Right ventricle myocardium inferior (tissue), 1 donor: ENCODE results near the gene PLCD1. TPM values are rescaled to one million over a fixed set of nuclear protein-coding genes. Genes with fewer than 3 reads are reported as not detected.
"Not testable (repeated sequence)": the region's sequence is repeated elsewhere in the genome, so short reads cannot be mapped to it uniquely, and the experiment has no call there.

Experiments used
- ATAC-seq: fragments of 200-7000 bp; cut with Tn5 transposase; one replicate; pipeline ENCODE4 v1.9.1; 2020; ENCODE audit warnings: mild to moderate bottlenecking, moderate library complexity
- DNase-seq: peaks from one replicate; pipeline ENCODE4 v3.0.0; 2021; ENCODE audit errors: missing footprints
- intact Hi-C: fragments of 100-400 bp; cut with DNase I; formaldehyde crosslinking; loops from one replicate; pipeline ENCODE4 v1.11.0; 2022
- total RNA-seq: library from RNA; stranded (reverse); fragmentation: NEBNext Ultra II Directional; extraction: Animal tissue kit (Norgen Biotek cat#: 25700); gene quantifications from one replicate; pipeline ENCODE4 v1.2.1, GENCODE V29; 2021
- donor health status: DM: no; HTN: yes; CAD: no; lungs with severe emphysema.

Gene PLCD1
- total RNA-seq, 1 donor from 2014 or later, result 10.7 TPM

- ATAC-seq (peak; percentile 74), DNase-seq (peak; percentile 91)
- intact Hi-C loops, result no loop called here
Observed at GRCh38 chr3:38039101-38039898, 9.9 kb upstream of the PLCD1 start, which contains the start of gene DLEC1. Gene DLEC1, plus strand, starts transcription at chr3:38039208. Its CDS starts 18 bp downstream, at chr3:38039226.

DNA sequence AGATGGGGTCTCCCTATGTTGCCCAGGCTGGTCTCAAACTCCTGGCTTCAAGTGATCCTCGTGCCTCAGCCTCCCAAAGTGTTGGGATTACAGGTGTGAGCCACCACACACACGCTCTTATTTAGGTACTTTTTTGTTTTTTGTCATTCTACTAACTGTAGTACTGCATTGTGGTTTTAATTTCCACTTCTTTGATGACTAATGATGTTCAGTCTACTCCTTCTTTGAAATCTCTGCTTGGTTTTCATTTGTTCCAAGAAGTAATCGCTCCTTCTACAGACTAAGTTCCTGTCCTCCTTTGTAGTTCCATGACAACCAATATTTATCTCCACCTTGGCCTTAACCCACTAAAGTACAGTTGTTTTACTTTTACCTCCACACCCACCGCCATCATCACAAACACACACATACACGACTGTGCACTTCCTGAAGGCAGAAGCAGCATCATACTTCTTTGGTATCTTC is 9.0 kb upstream of the PLCD1 start:
- intact Hi-C loops, result no loop called here
- DNase-seq (no peak), ATAC-seq (no peak)

DNA sequence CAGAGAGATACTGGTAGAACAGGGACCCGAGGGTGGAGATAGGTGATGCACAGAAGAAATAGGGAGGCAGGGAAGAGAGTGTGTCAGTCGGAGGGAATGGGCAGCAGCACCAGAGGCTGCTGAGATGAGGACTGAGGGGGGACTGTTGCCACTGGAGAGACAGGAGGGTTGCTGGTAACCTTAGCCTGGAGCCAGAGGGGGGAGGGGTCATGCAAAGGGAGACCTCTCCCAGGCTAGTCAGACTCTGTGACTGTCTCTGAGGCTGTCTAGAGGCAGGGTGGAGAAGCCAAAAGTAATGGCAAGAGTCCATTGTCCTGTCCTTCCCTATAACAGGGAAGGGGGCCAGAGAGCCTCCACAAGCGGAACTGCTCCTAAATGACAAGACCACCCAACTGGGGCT is 7.5 kb upstream of the PLCD1 start:
- ATAC-seq (no peak), DNase-seq (no peak)
- intact Hi-C loops, result no loop called here

DNA sequence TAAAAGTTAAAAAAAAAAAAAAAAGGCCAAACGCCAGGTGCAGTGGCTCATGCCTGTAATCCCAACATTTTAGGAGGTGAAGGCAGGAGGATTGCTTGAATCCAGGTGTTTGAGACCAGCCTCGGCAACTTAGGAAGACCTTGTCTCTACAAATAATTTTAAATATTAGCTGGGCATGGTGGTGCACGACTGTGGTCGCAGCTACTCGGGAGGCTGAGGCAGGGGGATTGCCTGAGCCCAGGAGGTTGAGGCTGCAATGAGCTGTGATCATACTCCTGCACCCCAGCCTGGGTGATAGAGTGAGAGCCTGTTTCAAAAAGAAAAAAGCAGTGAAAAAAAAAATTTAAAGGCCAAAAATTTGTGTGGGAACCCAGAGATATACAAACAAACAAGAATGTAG is 6.8 kb upstream of the PLCD1 start:
- intact Hi-C loops, result no loop called here
- ATAC-seq (no peak), DNase-seq (no peak)

DNA sequence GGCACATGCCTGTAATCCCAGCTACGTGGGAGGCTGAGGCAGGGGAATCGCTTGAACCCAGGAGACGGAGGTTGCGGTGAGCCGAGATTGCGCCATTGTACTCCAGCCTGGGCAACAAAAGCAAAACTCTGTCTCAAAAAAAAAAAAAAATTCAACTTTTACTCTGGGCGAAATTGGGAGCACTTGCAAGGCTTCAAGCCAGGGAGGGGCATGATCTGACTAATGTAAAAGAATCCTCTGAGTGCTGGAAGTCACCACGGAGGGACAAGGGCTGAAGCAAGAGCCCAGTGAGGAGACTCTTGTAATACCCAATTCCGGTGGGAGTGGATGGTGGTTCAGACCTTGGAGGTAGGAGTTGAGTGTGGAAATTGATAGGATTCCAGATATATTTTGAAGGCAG is 4.9 kb upstream of the PLCD1 start:
- ATAC-seq, intact Hi-C loops, DNase-seq: not testable (repeated sequence)

- ATAC-seq, intact Hi-C loops, DNase-seq: not testable (repeated sequence)
Observed at GRCh38 chr3:38033586-38033985, 4.1 kb upstream of the PLCD1 start.

- ATAC-seq (no peak), DNase-seq (no peak)
- intact Hi-C loops, result no loop called here
Observed at GRCh38 chr3:38032328-38032865, 3.0 kb upstream of the PLCD1 start.

DNA sequence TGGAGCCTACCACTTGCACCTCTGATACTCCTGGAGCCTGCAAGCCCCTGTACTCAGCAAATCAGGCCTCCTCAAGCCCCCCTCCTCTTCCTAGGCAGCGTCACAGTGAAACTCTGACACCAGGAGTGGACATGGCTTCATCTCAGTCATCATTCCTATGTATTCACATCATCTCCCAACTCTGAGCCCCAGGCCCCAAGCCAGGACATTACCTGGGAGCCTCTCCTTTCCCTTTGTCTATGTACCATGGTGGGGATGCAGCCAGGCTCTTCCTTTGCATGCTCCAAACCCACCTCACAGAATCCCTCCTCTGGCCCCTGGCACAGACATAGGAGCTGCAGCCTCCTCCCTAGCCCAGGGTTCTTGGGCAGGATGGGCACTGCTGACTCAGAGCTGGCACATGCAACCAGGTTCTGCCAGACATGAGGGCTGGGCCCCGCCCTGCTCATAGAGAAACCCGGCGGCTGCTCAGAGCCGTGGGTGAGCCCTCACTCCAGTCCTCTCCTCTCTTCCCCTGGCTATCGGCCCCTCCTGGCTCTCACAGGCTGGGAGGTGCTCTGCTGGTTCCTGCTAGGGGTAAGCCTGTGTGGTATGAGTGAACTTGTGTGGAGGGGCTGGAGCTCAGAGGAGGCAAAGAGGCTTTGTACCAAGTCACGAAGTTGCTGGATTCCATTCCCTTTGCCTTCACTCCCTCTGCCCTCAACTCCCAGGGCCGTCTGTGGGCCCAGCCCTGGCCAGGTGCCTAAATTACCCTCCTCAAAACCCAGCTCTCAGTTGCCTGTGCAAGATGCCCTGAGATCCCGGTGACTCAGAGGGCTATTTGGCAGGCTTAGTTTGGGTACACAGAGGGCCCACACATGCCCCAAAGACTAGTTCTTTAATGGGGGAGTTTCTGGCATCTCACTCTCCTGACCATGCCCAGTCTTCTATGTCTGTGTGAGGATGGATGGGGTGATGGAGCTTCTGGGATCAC is 1.9 kb upstream of the PLCD1 start:
- no peak for ATAC-seq
- intact Hi-C loops, result no loop called here
- no peak for DNase-seq

DNA sequence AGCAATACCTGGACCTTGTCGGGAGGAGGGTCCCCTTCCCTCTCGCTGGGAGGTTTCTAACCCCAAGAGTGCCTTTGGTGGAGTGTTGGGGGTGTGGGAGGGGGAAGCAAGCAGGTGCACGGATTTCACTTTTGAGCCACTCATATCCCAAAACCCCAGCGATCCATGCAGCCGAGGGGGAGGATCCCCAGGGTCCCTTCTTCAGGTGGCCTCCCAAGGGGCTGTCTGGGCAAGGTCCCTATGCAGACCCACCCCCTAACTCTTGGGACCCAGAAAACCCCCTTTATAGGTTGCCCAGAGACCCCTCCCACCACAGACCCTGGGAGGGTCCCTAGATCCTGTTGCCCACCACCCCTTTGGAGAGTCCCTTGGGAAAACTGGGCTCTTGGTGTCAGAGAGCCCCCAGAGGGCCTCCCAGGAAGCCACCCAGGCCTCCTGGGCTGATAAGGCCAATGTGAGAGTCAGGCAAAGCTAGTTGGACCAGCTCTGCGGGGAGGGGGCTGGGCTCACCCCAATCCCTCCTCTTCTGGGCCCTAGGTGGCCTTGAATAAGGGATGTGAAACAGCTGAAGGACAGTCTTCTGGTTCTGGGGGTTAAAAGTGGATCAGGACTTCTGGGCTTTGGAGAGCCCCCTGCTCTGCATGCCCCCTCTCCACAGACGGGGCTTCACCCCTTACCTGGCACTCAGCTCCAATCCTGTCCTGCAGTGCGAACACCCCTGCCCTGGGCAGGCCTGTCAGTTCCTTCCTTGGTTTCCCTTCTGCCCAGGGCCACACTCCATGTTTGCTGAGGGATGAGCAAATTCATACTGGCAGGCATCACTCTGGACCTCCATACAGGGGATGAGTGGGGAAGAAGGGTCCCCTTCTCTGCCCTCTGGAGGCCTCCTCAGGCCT is 932 bp upstream of the PLCD1 start:
- DNase-seq (no peak), ATAC-seq (no peak)
- intact Hi-C loops, result no loop called here

GRCh38 chr3:38028621-38029361 is 651 bp downstream of the PLCD1 start:
- DNase-seq, result no peak
- intact Hi-C loops, result no loop called here

DNA sequence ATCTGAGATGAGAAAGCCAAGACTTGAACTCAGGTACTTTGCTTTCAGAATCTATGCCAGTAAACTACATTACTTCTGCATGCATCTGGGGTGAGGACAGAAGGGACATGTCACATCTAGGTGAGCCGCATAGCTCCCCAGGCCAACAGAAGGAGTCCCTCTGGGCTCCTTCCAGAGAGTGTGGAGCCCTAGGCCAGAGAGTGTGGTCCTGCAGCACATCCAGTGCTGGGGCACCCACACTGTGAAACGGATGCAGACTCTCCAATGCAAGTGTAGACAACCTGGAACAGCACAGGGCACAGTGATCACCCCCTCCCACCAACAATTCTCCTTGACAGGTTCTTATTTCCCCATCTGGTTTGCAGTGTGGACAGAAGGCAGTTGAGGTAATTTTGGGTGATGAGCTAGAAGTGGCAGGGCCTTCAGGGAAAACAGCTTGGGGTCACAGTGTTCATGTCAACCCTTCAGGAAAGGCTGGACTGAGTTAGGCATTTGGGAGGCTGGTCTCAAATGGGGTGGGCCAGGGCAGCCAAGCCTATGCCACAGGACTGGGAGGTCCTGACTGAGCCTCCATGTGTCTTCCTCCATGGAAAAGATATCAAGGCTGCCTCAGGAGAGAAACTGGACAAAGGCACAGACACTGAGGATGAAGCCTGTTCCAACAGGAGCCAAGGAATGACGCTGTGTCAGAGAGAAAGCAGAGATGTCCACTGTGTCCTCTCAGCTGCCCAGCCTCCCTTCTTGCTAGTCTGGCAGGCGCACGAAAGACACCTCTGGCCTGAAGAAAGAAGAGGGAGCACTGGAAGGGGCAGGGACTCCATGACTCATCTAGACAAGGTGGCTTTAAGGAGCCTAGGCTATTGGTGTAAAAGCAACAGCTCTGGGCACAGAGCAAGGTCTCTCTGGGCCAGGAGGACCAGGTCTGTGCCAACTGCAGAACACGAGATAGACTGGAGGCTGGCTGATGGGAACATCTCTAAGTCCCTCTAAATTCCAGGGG is 1.7 kb downstream of the PLCD1 start:
- intact Hi-C loops, result no loop called here
- no peak for DNase-seq
- ATAC-seq, result no peak

More at GRCh38 chr3:38028621-38029361, 651 bp downstream of the PLCD1 start:
- ATAC-seq, result no peak

GRCh38 chr3:38026856-38027255 is 2.6 kb downstream of the PLCD1 start:
- no peak for DNase-seq
- no peak for ATAC-seq
- intact Hi-C loops, result no loop called here

DNA sequence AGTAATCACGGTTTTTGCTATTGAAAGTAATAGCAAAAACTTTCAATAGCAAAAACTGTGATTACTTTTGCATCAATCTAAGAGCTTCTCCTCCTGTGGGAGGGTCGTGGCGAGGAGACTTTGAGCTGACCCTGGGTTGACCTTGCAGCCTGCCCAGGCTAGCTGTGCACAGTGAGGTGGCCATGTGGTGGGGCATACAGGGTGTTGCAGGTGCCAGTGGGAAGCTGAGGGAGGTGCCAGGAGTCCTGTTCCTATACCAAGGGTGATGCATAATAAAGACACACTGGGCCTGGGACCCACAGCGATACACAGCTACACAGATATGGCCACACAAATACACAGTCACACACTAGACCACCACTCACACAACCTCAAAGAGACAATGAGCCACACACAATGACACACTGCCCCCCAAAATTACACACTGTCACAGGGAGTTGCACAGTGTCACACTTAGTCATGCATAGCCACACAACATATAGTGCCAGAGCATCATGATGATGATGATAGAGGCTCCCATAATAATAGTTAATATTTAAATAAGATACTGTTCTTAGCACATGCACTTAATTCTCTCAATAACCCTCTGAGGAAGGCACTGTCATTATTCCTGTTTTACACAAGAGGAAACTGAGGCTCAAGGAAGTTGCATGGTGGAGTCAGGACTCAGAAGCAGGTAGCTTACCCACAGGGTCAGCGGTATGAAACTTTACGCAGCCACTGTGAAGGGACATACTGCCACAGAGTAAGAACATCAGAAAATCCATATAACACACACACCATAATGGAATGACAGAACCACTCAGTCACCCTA is 6.3 kb downstream of the PLCD1 start:
- no peak for DNase-seq
- ATAC-seq, result no peak
- intact Hi-C loops, result no loop called here

GRCh38 chr3:38022301-38022700 is 7.1 kb downstream of the PLCD1 start:
- intact Hi-C loops, result no loop called here
- ATAC-seq (no peak), DNase-seq (no peak)

DNA sequence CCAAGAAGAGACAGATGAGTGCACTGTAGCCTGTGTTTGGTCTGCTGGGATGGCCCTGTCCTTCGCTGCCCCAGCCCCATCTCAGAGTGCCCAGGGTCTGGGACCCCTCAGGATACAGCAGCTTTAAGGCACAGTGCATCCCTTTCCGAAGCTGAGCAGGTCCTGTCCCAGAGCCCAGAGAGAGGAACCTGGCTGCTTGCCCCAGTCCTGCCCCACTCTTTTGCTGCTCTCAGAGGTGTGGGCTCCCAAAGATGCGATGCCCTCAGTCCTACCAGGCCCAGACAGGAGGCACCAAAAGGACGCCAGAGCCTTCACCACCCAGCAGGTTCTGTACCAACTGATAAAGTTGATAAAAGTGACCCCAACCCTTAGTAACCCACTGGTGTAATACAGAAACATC is 8.2 kb downstream of the PLCD1 start:
- intact Hi-C loops, result no loop called here
- ATAC-seq (no peak), DNase-seq (no peak)

DNA sequence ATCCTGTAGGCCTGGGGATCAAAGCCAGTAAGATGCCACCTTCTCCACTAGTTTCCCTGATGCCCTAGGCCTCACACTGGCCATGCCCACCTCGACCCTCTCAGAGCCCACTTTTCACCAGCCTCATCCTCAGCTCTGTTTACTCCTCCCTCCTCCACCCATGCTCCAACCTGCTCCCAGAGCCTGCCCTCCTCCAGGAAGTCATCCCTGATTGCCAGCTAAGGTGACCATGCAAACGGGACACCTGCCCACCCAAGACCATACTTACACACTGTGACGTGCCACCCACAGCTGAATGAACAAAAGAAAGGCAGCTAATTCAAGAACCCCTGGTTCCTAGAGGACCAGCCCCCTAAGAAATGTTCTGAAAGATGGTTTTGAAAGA is 9.1 kb downstream of the PLCD1 start:
- no peak for DNase-seq
- intact Hi-C loops, result no loop called here
- no peak for ATAC-seq
